Measurements from ENCODE around the gene SETBP1. TPM values are rescaled to one million over a fixed set of nuclear protein-coding genes. Genes with fewer than 3 reads are reported as not detected.

The SETBP1 gene
- total and polyA plus RNA-seq, 2 of the 4 experiments (the other 2 are of a cell fraction) = 0.19 to 0.36 TPM

DNA sequence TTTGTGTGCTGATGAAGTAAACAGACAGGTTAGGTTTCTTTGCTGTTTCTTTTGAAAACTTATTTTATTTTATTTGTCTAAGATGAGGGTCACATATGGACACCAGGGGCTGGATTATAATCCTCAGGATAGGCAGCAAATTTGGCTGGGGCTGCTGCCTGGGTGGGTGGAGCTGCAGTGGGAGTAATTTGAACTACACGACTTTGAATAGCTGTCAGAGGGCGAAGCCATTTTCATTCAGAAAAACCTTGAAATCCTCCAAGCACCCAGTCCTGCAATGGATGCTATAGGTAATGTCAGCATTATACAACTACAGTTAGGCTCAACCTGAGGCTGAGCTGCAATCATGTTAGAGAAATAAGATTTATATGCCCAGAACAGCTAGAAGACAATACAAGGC, 16.6 kb downstream of the SETBP1 start:
- Histone ChIP-seq H3K9me3 (ENCODE audit: control insufficient read depth, insufficient read depth, low read length) (no peaks in the 10 kb centered on the region), H3K14ac (replicated peaks; ENCODE audit: low read depth, low read length) (no peak overlapping the region), H3K79me1 (ENCODE audit: low read depth in 1 of 2, low read length in 2 of 2) (no peaks in the 10 kb centered on the region), H2AK9ac (replicated peaks; ENCODE audit: low read depth, low read length, poor library complexity) (no peak overlapping the region), H2BK5ac (ENCODE audit: low read depth, low read length, poor library complexity, severe bottlenecking) (no peak overlapping the region), H2BK15ac (ENCODE audit: low read depth, low read length) (no peak overlapping the region), H3K56ac (ENCODE audit: extremely low read depth, insufficient read depth, low read length) (no peak overlapping the region), H2BK20ac (ENCODE audit: low read depth, low read length) (no peak overlapping the region), H3K27ac (ENCODE audit: insufficient read depth, low read length) (no peak overlapping the region), H3K4ac (ENCODE audit: low read depth, low read length) (no peak overlapping the region), H3K36me3 (ENCODE audit: control insufficient read depth, insufficient read depth, low read length) (no peaks in the 10 kb centered on the region), H3K4me3 (ENCODE audit: insufficient read depth, low read depth, low read length) (no peak overlapping the region), H4K20me1 (ENCODE audit: insufficient read depth, low read length) (no peaks in the 10 kb centered on the region), H2AK5ac (ENCODE audit: low read depth, low read length) (no peak overlapping the region), H3K27me3 (ENCODE audit: control insufficient read depth, insufficient read depth, low read length) (no peaks in the 10 kb centered on the region; the same call in 1 of the 2 replicates), H2BK120ac (ENCODE audit: low read depth, low read length) (no peak overlapping the region), H3K4me1 (ENCODE audit: control insufficient read depth, insufficient read depth, low read length) (no peaks in the 10 kb centered on the region), H3K9ac (ENCODE audit: low read depth, low read length) (no peak overlapping the region), H2AFZ (replicated peaks; ENCODE audit: low read length, poor library complexity) (no peak overlapping the region), H3K23ac (ENCODE audit: low read depth, low read length) (no peak overlapping the region), H4K91ac (ENCODE audit: insufficient read depth, low read depth, low read length) (no peak overlapping the region), H3K18ac (ENCODE audit: low read depth, low read length) (no peak overlapping the region), H4K8ac (ENCODE audit: low read depth in 2 of 2, low read length in 2 of 2) (no peak overlapping the region), H3K9me1 (ENCODE audit: insufficient read depth, low read length) (no peaks in the 10 kb centered on the region), H3K4me2 (ENCODE audit: low read depth, low read length) (no peak overlapping the region), H4K5ac (ENCODE audit: low read depth, low read length) (no peak overlapping the region)
- no TSS peak for BruUV-seq (replicated peaks)
- CTCF ChIA-PET = interaction anchor here (0.6 kb wide), 1 partner anchor 58 kb away, joined by 5 read pairs; no protein-coding TSS in a partner anchor
- dilution Hi-C loops (cut with HindIII; ENCODE audit: low sequenced_read_pairs, unreplicated experiment) = no loop called here
- DNase-seq (no peak), ATAC-seq (ENCODE audit: low read depth) (no peak)
- no CpG with 5 or more reads among the region's 2 CpGs for WGBS, 2 experiments (ENCODE audit: extremely low coverage in 2 of 2, insufficient read length in 1 of 2)
- POLR2A ChIA-PET (ENCODE audit: unreplicated experiment) = no interaction called here
- in situ Hi-C loops (cut with MboI; ENCODE audit: low sequenced_read_pairs) = no loop called here
- intact Hi-C loops (cut with micrococcal nuclease) = no loop called here
- TF ChIP-seq MAFK (IDR thresholded peaks at IDR 0.05; ENCODE audit: low read depth, low read length) = no peak
- TF ChIP-seq, protein P1, sequence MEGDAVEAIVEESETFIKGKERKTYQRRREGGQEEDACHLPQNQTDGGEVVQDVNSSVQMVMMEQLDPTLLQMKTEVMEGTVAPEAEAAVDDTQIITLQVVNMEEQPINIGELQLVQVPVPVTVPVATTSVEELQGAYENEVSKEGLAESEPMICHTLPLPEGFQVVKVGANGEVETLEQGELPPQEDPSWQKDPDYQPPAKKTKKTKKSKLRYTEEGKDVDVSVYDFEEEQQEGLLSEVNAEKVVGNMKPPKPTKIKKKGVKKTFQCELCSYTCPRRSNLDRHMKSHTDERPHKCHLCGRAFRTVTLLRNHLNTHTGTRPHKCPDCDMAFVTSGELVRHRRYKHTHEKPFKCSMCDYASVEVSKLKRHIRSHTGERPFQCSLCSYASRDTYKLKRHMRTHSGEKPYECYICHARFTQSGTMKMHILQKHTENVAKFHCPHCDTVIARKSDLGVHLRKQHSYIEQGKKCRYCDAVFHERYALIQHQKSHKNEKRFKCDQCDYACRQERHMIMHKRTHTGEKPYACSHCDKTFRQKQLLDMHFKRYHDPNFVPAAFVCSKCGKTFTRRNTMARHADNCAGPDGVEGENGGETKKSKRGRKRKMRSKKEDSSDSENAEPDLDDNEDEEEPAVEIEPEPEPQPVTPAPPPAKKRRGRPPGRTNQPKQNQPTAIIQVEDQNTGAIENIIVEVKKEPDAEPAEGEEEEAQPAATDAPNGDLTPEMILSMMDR (conservative IDR thresholded peaks at IDR 0.05; ENCODE audit: low read depth, low read length) = no peak
- TF ChIP-seq CHD1 (IDR thresholded peaks at IDR 0.05; ENCODE audit: low read depth, low read length) = no peak
- TF ChIP-seq SMC3 (IDR thresholded peaks at IDR 0.05; ENCODE audit: low read depth, low read length) = no peak
- TF ChIP-seq CEBPB (IDR thresholded peaks at IDR 0.05; ENCODE audit: low read depth, low read length) = no peak
- no peak for TF ChIP-seq BHLHE40 (IDR thresholded peaks at IDR 0.05; ENCODE audit: low read depth, low read length)
- no peak for TF ChIP-seq NFE2L2 (IDR thresholded peaks at IDR 0.05; ENCODE audit: low read depth, low read length)
- TF ChIP-seq RCOR1 (IDR thresholded peaks at IDR 0.05; ENCODE audit: insufficient replicate concordance, low read length) = no peak
- TF ChIP-seq MAZ (IDR thresholded peaks at IDR 0.05; ENCODE audit: borderline replicate concordance, low read depth, low read length) = no peak
- no peak for TF ChIP-seq MXI1 (IDR thresholded peaks at IDR 0.05; ENCODE audit: borderline replicate concordance, low read depth, low read length)
- TF ChIP-seq RFX5 (IDR thresholded peaks at IDR 0.05; ENCODE audit: low read depth, low read length) = no peak
- TF ChIP-seq, protein P2, sequence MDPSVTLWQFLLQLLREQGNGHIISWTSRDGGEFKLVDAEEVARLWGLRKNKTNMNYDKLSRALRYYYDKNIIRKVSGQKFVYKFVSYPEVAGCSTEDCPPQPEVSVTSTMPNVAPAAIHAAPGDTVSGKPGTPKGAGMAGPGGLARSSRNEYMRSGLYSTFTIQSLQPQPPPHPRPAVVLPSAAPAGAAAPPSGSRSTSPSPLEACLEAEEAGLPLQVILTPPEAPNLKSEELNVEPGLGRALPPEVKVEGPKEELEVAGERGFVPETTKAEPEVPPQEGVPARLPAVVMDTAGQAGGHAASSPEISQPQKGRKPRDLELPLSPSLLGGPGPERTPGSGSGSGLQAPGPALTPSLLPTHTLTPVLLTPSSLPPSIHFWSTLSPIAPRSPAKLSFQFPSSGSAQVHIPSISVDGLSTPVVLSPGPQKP (IDR thresholded peaks at IDR 0.05; ENCODE audit: borderline replicate concordance, low read depth, low read length) = no peak
- TF ChIP-seq POLR2A (IDR thresholded peaks at IDR 0.05; ENCODE audit: low read depth, low read length) = no peak
- no peak for TF ChIP-seq RAD21 (IDR thresholded peaks at IDR 0.05; ENCODE audit: low read length)
- no peak for TF ChIP-seq USF2 (IDR thresholded peaks at IDR 0.05; ENCODE audit: low read depth, low read length)
- no peak for TF ChIP-seq FOS (IDR thresholded peaks at IDR 0.05; ENCODE audit: low read depth, low read length)

Data from IMR-90 (cell line).